HAP-1 (cell line): ENCODE measurements around the gene MAP3K4.
A peak's percentile ranks its signal among the peaks of the same experiment; 100 is the strongest.

ENCODE experiments used
- DNase-seq, 2 experiments: peaks; one replicate each; pipeline ENCODE4 v3.0.0-alpha.2; 2016 to 2020; ENCODE audit warnings: low spot score in 2 of 2
- H3K27me3 ChIP-seq: fragments of 250-450 bp; sonication (Bioruptor Pico); 2 replicates; pipeline ENCODE4 v1.5.1; 2020; ENCODE audit warnings: low read depth, mild to moderate bottlenecking, moderate library complexity
- H3K36me3 ChIP-seq: fragments of 250-450 bp; sonication (Bioruptor Pico); replicated peaks from 2 replicates; pipeline ENCODE4 v1.5.1; 2020; ENCODE audit warnings: mild to moderate bottlenecking
- H3K4me1 ChIP-seq: fragments of 250-450 bp; sonication (Bioruptor Pico); 2 replicates; pipeline ENCODE4 v1.5.1; 2020; ENCODE audit warnings: mild to moderate bottlenecking
- H3K4me3 ChIP-seq: fragments of 250-450 bp; sonication (Bioruptor Pico); 2 replicates; pipeline ENCODE4 v1.5.1; 2020; ENCODE audit warnings: mild to moderate bottlenecking, moderate library complexity
- H3K9me3 ChIP-seq: fragments of 250-450 bp; sonication (Bioruptor Pico); 2 replicates; pipeline ENCODE4 v1.5.1; 2020; ENCODE audit warnings: mild to moderate bottlenecking, moderate library complexity
- in situ Hi-C: fragments of 300-500 bp; cut with MboI; formaldehyde crosslinking; loops from 3 replicates; pipeline ENCODE4 v1.14.3; 2020; ENCODE audit warnings: low sequenced_read_pairs, inconsistent platforms, mixed read lengths

The MAP3K4 gene

DNA sequence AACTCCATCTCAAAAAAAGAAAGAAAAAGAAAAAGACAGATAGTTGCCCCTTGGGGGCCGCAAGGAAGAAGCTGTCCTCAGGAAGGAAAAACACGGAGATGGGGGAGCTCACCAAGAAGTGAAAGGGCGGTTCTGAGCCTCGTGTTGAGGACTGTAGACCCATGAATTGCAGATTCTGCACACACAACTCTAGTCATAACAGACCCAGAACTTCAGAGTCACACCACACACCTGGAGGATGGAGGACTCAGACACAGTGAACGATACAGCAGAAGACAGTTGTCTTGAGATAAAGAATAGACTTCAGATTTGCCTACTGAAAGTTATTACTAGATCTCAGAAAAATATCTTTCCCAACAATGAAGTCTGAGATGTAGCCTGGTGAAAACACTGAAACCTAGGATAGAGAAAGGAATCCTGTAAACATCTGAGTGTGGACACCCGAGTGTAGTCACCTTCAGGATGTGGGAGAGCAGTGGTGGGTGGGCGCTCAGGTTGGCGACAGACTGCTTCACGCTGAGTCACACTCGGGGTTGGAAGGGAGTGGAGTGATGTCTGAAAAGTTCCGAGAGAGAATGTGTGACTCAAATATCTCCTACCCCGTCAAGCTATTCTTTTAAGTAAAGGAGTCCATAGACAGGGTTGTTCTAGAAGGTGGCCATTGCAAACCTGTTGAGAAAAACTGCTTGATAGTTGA is 88.1 kb downstream of the MAP3K4 start:
- H3K4me1 ChIP-seq, result no peaks in the 10 kb centered on the region
- H3K4me3 ChIP-seq, result no peak overlapping the region
- H3K36me3 ChIP-seq, result peaks cover 9% of the 10 kb centered on the region
- in situ Hi-C loops, result no loop called here
- H3K9me3 ChIP-seq, result no peaks in the 10 kb centered on the region
- DNase-seq, result no peak
- H3K27me3 ChIP-seq, result no peaks in the 10 kb centered on the region

GRCh38 chr6:161080263-161080970 is 88.8 kb downstream of the MAP3K4 start:
- no peaks in the 10 kb centered on the region for H3K9me3 ChIP-seq
- no peak overlapping the region for H3K4me3 ChIP-seq
- H3K4me1 ChIP-seq, result no peaks in the 10 kb centered on the region
- H3K36me3 ChIP-seq, result peaks cover 9% of the 10 kb centered on the region
- H3K27me3 ChIP-seq, result no peaks in the 10 kb centered on the region
- in situ Hi-C loops, result no loop called here
- DNase-seq, result no peak

DNA sequence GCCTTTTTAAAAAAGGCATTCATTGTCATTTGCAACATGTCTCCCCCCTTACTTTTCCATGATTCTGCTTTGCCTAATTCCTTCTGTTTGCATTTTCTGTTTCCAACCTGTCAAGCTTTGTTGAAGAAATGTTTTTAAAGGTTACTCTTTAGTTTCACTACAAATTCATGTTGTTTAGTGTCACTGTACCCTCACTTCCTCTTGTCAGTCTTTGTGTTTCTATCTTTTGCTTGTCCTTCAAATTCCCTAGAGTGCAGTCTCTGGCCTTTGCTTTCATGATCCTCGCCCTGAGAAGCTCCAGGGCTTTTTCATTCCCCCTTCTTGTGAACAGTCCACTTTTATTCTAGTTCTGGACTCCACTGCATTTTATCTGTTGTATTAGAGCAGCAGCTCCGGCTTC is 90.6 kb downstream of the MAP3K4 start:
- DNase-seq, result no peak
- Histone ChIP-seq H3K36me3 (peaks cover 16% of the 10 kb centered on the region), H3K9me3 (no peaks in the 10 kb centered on the region), H3K4me1 (no peaks in the 10 kb centered on the region), H3K27me3 (no peaks in the 10 kb centered on the region), H3K4me3 (no peak overlapping the region)
- in situ Hi-C loops, result no loop called here

GRCh38 chr6:161085246-161085645 is 93.7 kb downstream of the MAP3K4 start:
- Histone ChIP-seq H3K9me3 (no peaks in the 10 kb centered on the region), H3K4me3 (no peak overlapping the region), H3K27me3 (no peaks in the 10 kb centered on the region), H3K36me3 (peaks cover 27% of the 10 kb centered on the region), H3K4me1 (no peaks in the 10 kb centered on the region)
- no peak for DNase-seq
- in situ Hi-C loops, result no loop called here

GRCh38 chr6:161088676-161089328 is 97.2 kb downstream of the MAP3K4 start:
- no peak for DNase-seq
- Histone ChIP-seq H3K4me3 (no peak overlapping the region), H3K36me3 (peaks cover 21% of the 10 kb centered on the region), H3K27me3 (no peaks in the 10 kb centered on the region), H3K9me3 (no peaks in the 10 kb centered on the region), H3K4me1 (no peaks in the 10 kb centered on the region)
- in situ Hi-C loops, result no loop called here

- DNase-seq, result no peak
- H3K27me3 ChIP-seq, result no peaks in the 10 kb centered on the region
- H3K4me3 ChIP-seq, result no peak overlapping the region
- no peaks in the 10 kb centered on the region for H3K9me3 ChIP-seq
- in situ Hi-C loops, result no loop called here
- peaks cover 18% of the 10 kb centered on the region for H3K4me1 ChIP-seq
- H3K36me3 ChIP-seq, result peaks cover 18% of the 10 kb centered on the region
Observed at GRCh38 chr6:161091151-161091550, 99.6 kb downstream of the MAP3K4 start.

DNA sequence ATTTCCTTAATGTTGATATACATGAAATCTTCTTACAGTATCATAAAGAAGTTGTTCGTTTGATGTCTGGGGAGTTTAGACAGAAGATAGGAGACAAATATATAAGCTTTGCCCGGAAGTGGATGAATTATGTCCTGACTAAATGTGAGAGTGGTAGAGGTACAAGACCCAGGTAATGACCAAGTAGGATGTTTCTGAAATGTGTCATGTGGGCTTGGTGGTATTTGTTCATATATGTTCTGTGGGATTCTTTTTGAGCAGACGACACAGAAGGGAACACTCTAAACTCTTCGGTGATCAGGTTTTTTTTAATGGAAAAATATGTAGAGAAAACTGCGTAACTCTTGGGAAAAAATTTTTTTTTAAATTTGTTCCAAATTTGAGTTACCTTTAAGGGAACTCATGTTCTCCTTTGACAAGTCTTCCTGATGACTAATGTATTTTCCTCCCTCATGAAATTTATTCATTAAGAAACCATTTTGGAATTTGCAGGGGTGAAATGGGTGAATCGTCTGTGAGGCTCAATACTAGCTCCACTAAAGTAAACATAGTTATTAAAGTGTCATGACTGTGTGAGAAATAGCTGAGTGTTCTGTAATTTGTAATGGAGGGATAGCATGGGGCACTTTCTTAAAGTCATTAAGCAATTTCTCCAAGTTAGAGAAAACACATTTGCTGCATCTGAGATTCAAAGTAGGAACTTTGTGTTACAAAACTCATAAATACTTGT is 100.6 kb downstream of the MAP3K4 start:
- no peak overlapping the region for H3K4me3 ChIP-seq
- peaks cover 11% of the 10 kb centered on the region; the same call in 1 of the 2 replicates for H3K36me3 ChIP-seq
- H3K27me3 ChIP-seq, result no peaks in the 10 kb centered on the region
- H3K9me3 ChIP-seq, result no peaks in the 10 kb centered on the region
- in situ Hi-C loops, result no loop called here
- DNase-seq, result no peak
- peaks cover 19% of the 10 kb centered on the region for H3K4me1 ChIP-seq

DNA sequence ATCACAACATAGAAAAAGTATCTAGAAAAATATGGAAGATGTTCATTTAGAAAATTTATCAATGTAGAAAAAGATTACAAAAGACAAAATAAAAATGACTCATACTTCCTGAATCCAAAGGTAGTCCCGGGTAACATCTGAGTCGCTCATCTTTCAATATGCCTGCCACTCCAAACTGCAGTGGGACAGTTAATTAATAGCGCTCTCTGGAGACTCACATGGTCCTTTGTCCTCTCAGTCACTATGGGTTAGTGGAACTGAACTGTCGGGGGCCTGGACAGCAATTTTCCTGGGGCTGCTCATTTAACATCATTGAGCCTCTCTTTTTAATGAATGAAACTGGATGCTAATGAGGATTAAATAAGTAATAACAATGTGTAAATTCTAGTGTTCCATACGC is 103.4 kb downstream of the MAP3K4 start:
- DNase-seq, result peak; percentile 47 to 59
- Histone ChIP-seq H3K9me3 (no peaks in the 10 kb centered on the region), H3K36me3 (no peaks in the 10 kb centered on the region; the same call in 1 of the 2 replicates), H3K27me3 (no peaks in the 10 kb centered on the region), H3K4me1 (peaks cover 19% of the 10 kb centered on the region), H3K4me3 (no peak overlapping the region)
- in situ Hi-C loops, result no loop called here

- Histone ChIP-seq H3K27me3 (no peaks in the 10 kb centered on the region), H3K36me3 (no peaks in the 10 kb centered on the region; the same call in 1 of the 2 replicates), H3K9me3 (no peaks in the 10 kb centered on the region), H3K4me3 (no peak overlapping the region), H3K4me1 (peaks cover 19% of the 10 kb centered on the region)
- in situ Hi-C loops, result no loop called here
- DNase-seq, result peak in 1 of 2 experiments; percentile 40
Observed at GRCh38 chr6:161095916-161096315, 104.3 kb downstream of the MAP3K4 start.

DNA sequence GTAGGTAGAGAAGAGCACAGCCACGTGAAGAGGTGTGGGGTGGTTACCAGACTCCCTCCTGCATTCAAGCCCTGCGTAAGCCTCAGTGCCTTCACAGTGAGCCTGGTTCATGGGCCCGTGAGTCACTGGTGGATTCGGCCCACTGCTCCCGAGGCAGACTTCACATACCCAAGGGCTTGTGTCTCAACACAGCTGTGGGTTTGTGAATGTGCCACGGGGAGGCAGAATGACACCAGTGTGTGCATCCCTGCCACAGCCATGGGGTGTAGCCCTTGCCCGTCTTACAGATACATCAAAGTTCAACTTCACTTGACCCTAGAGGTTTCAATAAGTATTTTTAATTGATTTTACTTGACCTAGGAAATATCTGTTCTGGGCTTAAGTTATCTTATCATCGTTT is 108.5 kb downstream of the MAP3K4 start:
- in situ Hi-C loops, result no loop called here
- Histone ChIP-seq H3K4me3 (no peak overlapping the region), H3K27me3 (no peaks in the 10 kb centered on the region), H3K9me3 (no peaks in the 10 kb centered on the region), H3K4me1 (peaks cover 11% of the 10 kb centered on the region), H3K36me3 (peaks cover 3% of the 10 kb centered on the region)
- DNase-seq, result no peak

DNA sequence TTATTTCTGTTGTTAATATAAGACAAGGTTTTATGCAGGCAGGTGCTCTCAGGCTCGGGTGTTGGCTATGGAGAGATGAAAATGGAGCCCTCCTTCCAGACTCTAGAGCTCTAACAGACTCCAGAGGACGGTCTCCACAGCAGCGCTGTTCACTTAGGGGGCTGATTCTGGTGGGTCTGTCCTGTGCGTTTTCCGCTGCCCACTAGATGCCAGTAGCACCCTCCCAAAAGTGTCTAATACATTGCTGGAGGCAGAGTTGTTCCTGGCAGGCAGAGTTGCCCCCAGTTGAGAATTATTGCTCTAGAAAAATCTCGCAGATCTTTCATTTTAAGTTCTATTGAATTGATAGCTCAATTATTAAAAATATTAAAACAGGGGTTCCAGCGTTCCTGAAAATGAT is 109.9 kb downstream of the MAP3K4 start:
- Histone ChIP-seq H3K27me3 (no peaks in the 10 kb centered on the region), H3K36me3 (peaks cover 7% of the 10 kb centered on the region), H3K4me1 (no peaks in the 10 kb centered on the region), H3K4me3 (no peak overlapping the region), H3K9me3 (no peaks in the 10 kb centered on the region)
- DNase-seq, result peak in 1 of 2 experiments; percentile 14
- in situ Hi-C loops, result no loop called here

GRCh38 chr6:161103475-161103874 is 111.9 kb downstream of the MAP3K4 start:
- no peak for DNase-seq
- Histone ChIP-seq H3K4me3 (no peak overlapping the region), H3K4me1 (no peaks in the 10 kb centered on the region), H3K27me3 (no peaks in the 10 kb centered on the region), H3K9me3 (no peaks in the 10 kb centered on the region), H3K36me3 (peaks cover 17% of the 10 kb centered on the region)
- in situ Hi-C loops, result no loop called here

GRCh38 chr6:161104966-161105365 is 113.4 kb downstream of the MAP3K4 start:
- peaks cover 25% of the 10 kb centered on the region for H3K36me3 ChIP-seq

More at GRCh38 chr6:161104966-161105365, 113.4 kb downstream of the MAP3K4 start:
- no peaks in the 10 kb centered on the region for H3K4me1 ChIP-seq
- H3K4me3 ChIP-seq, result no peak overlapping the region
- DNase-seq, result no peak
- H3K9me3 ChIP-seq, result no peaks in the 10 kb centered on the region
- no peaks in the 10 kb centered on the region for H3K27me3 ChIP-seq
- in situ Hi-C loops, result no loop called here
